GM21723 (cell line): ENCODE results near the gene CTSS.

Source experiments
- ATAC-seq: cut with Tn5 transposase; IDR thresholded peaks from one replicate; pipeline ENCODE4 v1.9.1; 2021; ENCODE audit warnings: mild to moderate bottlenecking, moderate library complexity; ENCODE audit not compliant: unreplicated experiment

CTSS gene

GRCh38 chr1:150706091-150706490 is 59.5 kb downstream of the CTSS start:
- ATAC-seq = no peak

- ATAC-seq = no peak
Measured at GRCh38 chr1:150703427-150703826, 62.2 kb downstream of the CTSS start.

GRCh38 chr1:150696995-150697927 is 68.3 kb downstream of the CTSS start, which contains the start of gene GOLPH3L:
Gene GOLPH3L (minus strand): TSS chr1:150697154. CDS start chr1:150694838, 2,316 bp downstream.
- peak; percentile 99 for ATAC-seq

- no peak for ATAC-seq
Measured at GRCh38 chr1:150696590-150696989, 69.0 kb downstream of the CTSS start.

- ATAC-seq = no peak
Measured at GRCh38 chr1:150696162-150696561, 69.4 kb downstream of the CTSS start.

GRCh38 chr1:150695561-150695960 is 70.0 kb downstream of the CTSS start:
- no peak for ATAC-seq

GRCh38 chr1:150692720-150693119 is 72.9 kb downstream of the CTSS start:
- ATAC-seq = no peak

GRCh38 chr1:150688763-150689162 is 76.8 kb downstream of the CTSS start:
- ATAC-seq = no peak

GRCh38 chr1:150686275-150686674 is 79.3 kb downstream of the CTSS start:
- no peak for ATAC-seq

- no peak for ATAC-seq
Measured at GRCh38 chr1:150683914-150684313, 81.7 kb downstream of the CTSS start.
